IPS-18c (cell line): ENCODE results near the gene HSPB6.
"Not testable (repeated sequence)": the region's sequence is repeated elsewhere in the genome, so short reads cannot be mapped to it uniquely, and the experiment has no call there.

Experiments used
- H3K4me3 ChIP-seq: 2 replicates; pipeline ENCODE4 v1.7.0; 2013; ENCODE audit warnings: low read depth, mild to moderate bottlenecking, low read length, moderate library complexity; ENCODE audit not compliant: insufficient read depth
- H3K9me3 ChIP-seq: one replicate; pipeline ENCODE4 v1.6.1; 2013; ENCODE audit warnings: mild to moderate bottlenecking, low read length, moderate library complexity; ENCODE audit not compliant: control insufficient read depth, insufficient read depth

The HSPB6 gene

GRCh38 chr19:35729021-35729420, 27.8 kb downstream of the HSPB6 start:
- H3K9me3 ChIP-seq, result no peaks in the 10 kb centered on the region
- no peak overlapping the region for H3K4me3 ChIP-seq

DNA sequence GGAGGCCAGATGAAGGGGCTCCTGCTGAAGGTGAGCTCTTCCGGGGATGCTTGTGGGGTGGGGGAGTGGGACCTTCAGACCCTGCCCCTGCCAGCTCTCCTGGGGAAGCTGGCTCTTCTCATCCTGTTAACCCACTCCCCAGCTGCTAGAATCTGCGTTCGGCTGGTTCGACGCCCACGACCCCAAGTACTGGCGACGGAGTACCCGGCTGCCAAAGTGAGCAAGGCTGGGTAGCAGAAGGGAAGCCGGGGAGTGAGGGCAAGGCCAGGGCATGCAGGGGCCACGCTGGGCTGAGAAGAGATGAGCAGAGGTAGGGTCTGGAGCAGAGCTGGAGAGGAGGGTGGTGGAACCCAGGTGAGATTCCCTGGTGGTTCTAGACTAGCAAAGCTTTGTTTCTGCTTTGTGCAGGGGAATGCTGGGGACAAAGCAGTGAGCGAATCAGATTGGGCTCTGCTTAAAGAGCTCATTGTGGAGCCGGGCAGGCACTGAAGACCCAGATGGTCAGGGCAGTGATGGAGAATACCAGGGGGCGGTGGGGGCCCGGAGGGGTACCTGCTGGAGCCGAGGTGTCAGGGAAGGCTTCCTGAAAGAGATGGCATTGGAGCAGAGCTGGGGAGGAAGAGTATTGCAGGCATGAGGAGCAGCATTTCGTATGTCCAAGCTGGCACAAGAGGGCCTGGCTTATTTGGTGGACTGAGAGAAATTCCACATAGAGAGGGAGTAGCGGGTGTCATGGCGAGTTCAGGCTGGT, 28.7 kb downstream of the HSPB6 start:
- H3K4me3 ChIP-seq, result no peak overlapping the region
- no peaks in the 10 kb centered on the region for H3K9me3 ChIP-seq

DNA sequence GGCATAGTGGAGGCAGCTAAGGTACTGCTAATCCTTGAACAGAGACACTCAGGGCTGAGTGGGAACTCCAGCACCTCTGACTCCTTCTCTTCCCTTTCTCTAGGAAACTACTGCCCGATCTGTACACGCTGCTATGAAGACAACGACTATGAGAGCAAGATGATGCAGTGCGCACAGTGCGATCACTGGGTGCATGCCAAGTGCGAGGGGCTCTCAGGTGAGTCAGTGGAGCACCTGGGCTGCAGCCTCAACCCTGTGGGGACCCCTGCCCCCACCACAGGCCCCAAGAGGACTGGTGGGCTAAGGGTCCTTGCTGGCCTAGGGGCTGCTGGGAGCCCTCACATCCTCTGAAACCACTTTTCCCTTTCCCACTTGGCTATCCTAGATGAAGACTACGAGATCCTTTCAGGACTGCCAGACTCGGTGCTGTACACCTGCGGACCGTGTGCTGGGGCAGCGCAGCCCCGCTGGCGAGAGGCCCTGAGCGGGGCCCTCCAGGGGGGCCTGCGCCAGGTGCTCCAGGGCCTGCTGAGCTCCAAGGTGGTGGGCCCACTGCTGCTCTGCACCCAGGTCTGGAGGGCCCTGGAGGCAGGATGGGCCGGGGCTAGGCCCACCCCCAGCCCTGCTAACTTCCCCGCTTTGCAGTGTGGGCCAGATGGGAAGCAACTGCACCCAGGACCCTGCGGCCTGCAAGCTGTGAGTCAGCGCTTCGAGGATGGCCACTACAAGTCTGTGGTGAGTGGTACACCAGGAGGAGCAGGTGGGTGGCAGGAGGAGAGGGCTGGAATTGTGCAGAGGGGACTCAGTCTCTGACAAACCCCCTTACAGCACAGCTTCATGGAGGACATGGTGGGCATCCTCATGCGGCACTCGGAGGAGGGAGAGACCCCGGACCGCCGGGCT, 29.5 kb downstream of the HSPB6 start:
- Histone ChIP-seq H3K4me3 (no peak overlapping the region), H3K9me3 (no peaks in the 10 kb centered on the region)

- H3K4me3 ChIP-seq, result no peak overlapping the region
- no peaks in the 10 kb centered on the region for H3K9me3 ChIP-seq
Observed at GRCh38 chr19:35725216-35725861, 31.5 kb downstream of the HSPB6 start.

- H3K4me3 ChIP-seq, result no peak overlapping the region
- H3K9me3 ChIP-seq, result no peaks in the 10 kb centered on the region
Observed at GRCh38 chr19:35724560-35724959, 32.3 kb downstream of the HSPB6 start.

DNA sequence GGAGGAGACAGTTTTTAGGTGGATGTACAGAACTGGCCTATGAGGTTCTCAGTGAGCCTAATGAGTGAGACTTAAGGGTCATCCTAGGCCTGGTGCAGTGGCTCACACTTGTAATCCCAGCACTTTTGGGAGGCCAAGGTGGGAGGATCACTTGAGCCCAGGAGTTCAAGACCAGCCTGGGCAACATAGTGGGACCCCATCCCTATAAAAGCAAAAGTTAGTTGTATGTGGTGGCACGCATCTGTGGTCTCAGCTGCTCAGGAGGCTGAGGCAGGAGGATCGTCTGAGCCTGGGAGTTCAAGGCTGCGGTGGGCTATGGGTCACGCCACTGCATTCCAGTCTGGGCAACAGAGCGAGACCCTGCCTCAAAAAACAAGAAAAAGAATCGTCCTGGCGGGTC, 32.7 kb downstream of the HSPB6 start:
- not testable (repeated sequence) for H3K9me3 ChIP-seq, H3K4me3 ChIP-seq

- Histone ChIP-seq H3K9me3 (no peaks in the 10 kb centered on the region), H3K4me3 (no peak overlapping the region)
Observed at GRCh38 chr19:35723671-35724070, 33.2 kb downstream of the HSPB6 start.

DNA sequence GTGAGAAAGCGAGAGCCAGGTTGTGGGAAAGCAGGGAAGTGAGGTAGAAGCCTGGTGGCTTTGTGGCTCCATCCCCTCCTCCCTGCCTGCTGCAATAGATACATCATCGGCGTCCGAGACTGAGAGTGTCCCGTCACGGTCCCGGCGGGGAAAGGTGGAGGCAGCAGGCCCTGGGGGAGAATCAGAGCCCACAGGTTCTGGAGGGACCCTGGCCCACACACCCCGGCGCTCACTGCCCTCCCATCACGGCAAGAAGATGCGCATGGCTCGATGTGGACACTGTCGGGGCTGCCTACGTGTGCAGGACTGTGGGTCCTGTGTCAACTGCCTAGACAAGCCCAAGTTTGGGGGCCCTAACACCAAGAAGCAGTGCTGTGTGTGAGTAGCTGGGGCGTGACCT, 33.9 kb downstream of the HSPB6 start:
- Histone ChIP-seq H3K9me3 (no peaks in the 10 kb centered on the region), H3K4me3 (no peak overlapping the region)

- no peaks in the 10 kb centered on the region for H3K9me3 ChIP-seq
- H3K4me3 ChIP-seq, result no peak overlapping the region
Observed at GRCh38 chr19:35722461-35722860, 34.4 kb downstream of the HSPB6 start.

- H3K4me3 ChIP-seq, result no peak overlapping the region
- H3K9me3 ChIP-seq, result no peaks in the 10 kb centered on the region
Observed at GRCh38 chr19:35721374-35721773, 35.5 kb downstream of the HSPB6 start.

- no peak overlapping the region for H3K4me3 ChIP-seq
- no peaks in the 10 kb centered on the region for H3K9me3 ChIP-seq
Observed at GRCh38 chr19:35720648-35721047, 36.2 kb downstream of the HSPB6 start.

- no peak overlapping the region for H3K4me3 ChIP-seq
- H3K9me3 ChIP-seq, result no peaks in the 10 kb centered on the region
Observed at GRCh38 chr19:35720163-35720524, 36.7 kb downstream of the HSPB6 start.

DNA sequence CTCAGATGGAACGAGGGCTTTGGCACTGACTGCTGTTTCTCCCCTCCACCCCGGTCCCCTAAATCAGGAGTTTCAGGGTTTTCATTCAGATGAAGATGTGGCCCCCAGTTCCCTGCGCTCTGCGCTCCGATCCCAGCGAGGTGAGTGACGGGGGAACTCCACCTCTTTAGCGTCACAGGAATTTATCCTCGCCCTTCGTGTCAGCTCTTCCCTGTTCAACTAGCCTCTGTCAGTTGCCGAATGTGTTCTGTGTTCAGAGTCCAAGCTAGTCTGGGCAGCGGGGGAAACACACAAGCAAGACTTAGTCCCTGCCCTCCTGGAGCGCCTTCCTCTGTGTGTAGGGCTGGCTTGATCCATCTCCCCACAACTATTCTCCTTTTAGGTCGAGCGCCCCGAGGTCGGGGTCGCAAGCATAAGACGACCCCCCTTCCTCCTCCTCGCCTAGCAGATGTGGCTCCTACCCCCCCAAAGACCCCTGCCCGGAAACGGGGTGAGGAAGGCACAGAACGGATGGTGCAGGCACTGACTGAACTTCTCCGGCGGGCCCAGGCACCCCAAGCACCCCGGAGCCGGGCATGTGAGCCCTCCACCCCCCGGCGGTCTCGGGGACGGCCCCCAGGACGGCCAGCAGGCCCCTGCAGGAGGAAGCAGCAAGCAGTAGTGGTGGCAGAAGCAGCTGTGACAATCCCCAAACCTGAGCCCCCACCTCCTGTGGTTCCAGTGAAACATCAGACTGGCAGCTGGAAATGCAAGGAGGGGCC, 37.2 kb downstream of the HSPB6 start:
- Histone ChIP-seq H3K9me3 (no peaks in the 10 kb centered on the region), H3K4me3 (peak overlapping the region; percentile 89)

GRCh38 chr19:35718345-35719041, 38.3 kb downstream of the HSPB6 start:
- Histone ChIP-seq H3K9me3 (no peaks in the 10 kb centered on the region), H3K4me3 (peak overlapping the region; percentile 89)

GRCh38 chr19:35717665-35718344, 39.0 kb downstream of the HSPB6 start, which contains the start of gene KMT2B:
Gene KMT2B (plus strand): TSS chr19:35718003. CDS start chr19:35718019, 16 bp downstream.
- Histone ChIP-seq H3K4me3 (peak within 1 kb of the TSS; percentile 92), H3K9me3 (no peaks in the 10 kb centered on the region)
